Measurements from ENCODE around the gene STK35.
"Not testable (repeated sequence)": the region's sequence is repeated elsewhere in the genome, so short reads cannot be mapped to it uniquely, and the experiment has no call there.

STK35 gene

GRCh38 chr20:2162823-2163166 lies 61.2 kb downstream of the STK35 start:
- no peak for DNase-seq (ENCODE audit: low read depth)

GRCh38 chr20:2163312-2163711 lies 61.7 kb downstream of the STK35 start:
- no peak for DNase-seq (ENCODE audit: low read depth)

GRCh38 chr20:2163757-2164156 lies 62.1 kb downstream of the STK35 start:
- DNase-seq (ENCODE audit: low read depth) = no peak

GRCh38 chr20:2164421-2164820 lies 62.8 kb downstream of the STK35 start:
- no peak for DNase-seq (ENCODE audit: low read depth)

- DNase-seq (ENCODE audit: low read depth) = no peak
These were observed 63.3 kb downstream of the STK35 start for GRCh38 chr20:2164966-2165365.

- DNase-seq (ENCODE audit: low read depth) = no peak
These were observed 64.2 kb downstream of the STK35 start for GRCh38 chr20:2165871-2166270.

- no peak for DNase-seq (ENCODE audit: low read depth)
These were observed 65.5 kb downstream of the STK35 start for GRCh38 chr20:2167112-2167511.

- no peak for DNase-seq (ENCODE audit: low read depth)
These were observed 67.3 kb downstream of the STK35 start for GRCh38 chr20:2168946-2169345.

- DNase-seq (ENCODE audit: low read depth) = no peak
These were observed 67.9 kb downstream of the STK35 start for GRCh38 chr20:2169456-2170088.

- DNase-seq (ENCODE audit: low read depth) = no peak
These were observed 68.8 kb downstream of the STK35 start for GRCh38 chr20:2170404-2170803.

- no peak for DNase-seq (ENCODE audit: low read depth)
These were observed 69.7 kb downstream of the STK35 start for GRCh38 chr20:2171266-2171790.

GRCh38 chr20:2171840-2172239 lies 70.2 kb downstream of the STK35 start:
- DNase-seq (ENCODE audit: low read depth) = not testable (repeated sequence)

- DNase-seq (ENCODE audit: low read depth) = peak; percentile 37
These were observed 70.9 kb downstream of the STK35 start for GRCh38 chr20:2172305-2173175.

- no peak for DNase-seq (ENCODE audit: low read depth)
These were observed 71.6 kb downstream of the STK35 start for GRCh38 chr20:2173186-2173585.

- DNase-seq (ENCODE audit: low read depth) = no peak
These were observed 72.4 kb downstream of the STK35 start for GRCh38 chr20:2174067-2174466.

- no peak for DNase-seq (ENCODE audit: low read depth)
These were observed 75.3 kb downstream of the STK35 start for GRCh38 chr20:2176946-2177345.

GRCh38 chr20:2178318-2179232 lies 76.9 kb downstream of the STK35 start:
- DNase-seq (ENCODE audit: low read depth) = no peak

- DNase-seq (ENCODE audit: low read depth) = no peak
These were observed 77.6 kb downstream of the STK35 start for GRCh38 chr20:2179233-2179580.

- DNase-seq (ENCODE audit: low read depth) = no peak
These were observed 78.3 kb downstream of the STK35 start for GRCh38 chr20:2179949-2180348.

- DNase-seq (ENCODE audit: low read depth) = no peak
These were observed 81.8 kb downstream of the STK35 start for GRCh38 chr20:2183381-2183780.

- DNase-seq (ENCODE audit: low read depth) = not testable (repeated sequence)
These were observed 83.3 kb downstream of the STK35 start for GRCh38 chr20:2184933-2185332.

GRCh38 chr20:2195614-2196013 lies 94.0 kb downstream of the STK35 start:
- no peak for DNase-seq (ENCODE audit: low read depth)

All from stimulated activated CD8-positive, alpha-beta memory T cell treated with anti-CD3 and anti-CD28 coated beads, Interleukin-12 subunit alpha, Interleukin-12 subunit beta, amount 100 ng/mL, for 4 hours (primary cell).